ENCODE data around the gene ZNF217.
"Not testable (repeated sequence)": the region's sequence is repeated elsewhere in the genome, so short reads cannot be mapped to it uniquely, and the experiment has no call there.

ZNF217 gene

DNA sequence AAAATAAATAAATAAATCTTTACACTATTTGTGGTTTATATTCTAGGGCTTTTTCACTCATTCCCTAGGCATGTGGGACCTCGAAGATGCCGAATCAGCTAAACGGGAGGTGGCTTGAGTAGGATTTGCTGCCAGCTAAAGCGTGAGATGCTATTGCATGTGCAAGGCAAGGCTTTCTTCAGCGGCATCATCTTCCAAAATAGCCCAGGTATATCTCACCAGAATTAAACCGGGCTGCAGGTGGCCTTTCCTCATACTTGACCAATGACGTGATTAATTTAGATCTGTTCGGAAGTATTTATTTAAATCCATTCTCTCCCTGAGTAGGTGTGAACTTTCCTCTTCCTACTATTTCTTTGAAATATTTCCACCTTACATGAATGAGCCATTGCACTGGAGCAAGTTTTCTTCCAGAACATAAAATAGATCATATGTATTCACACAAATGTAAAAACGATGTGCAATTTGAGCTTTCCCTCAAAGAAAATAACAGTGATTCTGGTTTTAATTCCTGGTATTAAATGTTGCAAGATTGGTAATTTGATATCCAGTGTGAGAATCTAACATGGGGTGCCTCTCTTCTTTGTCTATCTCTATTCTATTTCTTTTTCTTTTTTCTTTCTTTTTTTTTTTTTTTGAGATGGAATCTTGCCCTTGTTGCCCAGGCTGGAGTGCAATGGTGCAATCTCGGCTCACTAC lies 24.3 kb upstream of the ZNF217 start:
- TF ChIP-seq, protein P1, sequence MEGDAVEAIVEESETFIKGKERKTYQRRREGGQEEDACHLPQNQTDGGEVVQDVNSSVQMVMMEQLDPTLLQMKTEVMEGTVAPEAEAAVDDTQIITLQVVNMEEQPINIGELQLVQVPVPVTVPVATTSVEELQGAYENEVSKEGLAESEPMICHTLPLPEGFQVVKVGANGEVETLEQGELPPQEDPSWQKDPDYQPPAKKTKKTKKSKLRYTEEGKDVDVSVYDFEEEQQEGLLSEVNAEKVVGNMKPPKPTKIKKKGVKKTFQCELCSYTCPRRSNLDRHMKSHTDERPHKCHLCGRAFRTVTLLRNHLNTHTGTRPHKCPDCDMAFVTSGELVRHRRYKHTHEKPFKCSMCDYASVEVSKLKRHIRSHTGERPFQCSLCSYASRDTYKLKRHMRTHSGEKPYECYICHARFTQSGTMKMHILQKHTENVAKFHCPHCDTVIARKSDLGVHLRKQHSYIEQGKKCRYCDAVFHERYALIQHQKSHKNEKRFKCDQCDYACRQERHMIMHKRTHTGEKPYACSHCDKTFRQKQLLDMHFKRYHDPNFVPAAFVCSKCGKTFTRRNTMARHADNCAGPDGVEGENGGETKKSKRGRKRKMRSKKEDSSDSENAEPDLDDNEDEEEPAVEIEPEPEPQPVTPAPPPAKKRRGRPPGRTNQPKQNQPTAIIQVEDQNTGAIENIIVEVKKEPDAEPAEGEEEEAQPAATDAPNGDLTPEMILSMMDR (IDR thresholded peaks at IDR 0.05; ENCODE audit: insufficient read depth, missing control alignments): no peak
- no peak for FAIRE-seq

DNA sequence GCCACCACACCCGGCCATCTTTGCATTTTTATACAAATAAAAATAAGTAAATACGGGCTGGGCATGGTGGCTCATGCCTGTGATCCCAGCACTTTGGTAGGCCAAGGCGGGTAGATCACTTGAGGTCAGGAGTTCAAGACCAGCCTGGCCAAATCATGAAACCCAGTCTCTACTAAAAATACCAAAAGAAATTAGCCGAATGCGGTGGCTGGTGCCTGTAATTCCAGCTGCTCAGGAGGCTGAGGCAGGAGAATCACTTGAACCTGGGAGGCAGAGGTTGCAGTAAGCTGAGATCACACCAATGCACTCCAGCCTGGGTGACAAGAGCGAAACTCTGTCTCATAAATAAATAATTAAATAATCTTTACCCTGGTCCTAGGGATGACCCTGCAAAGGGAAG lies 22.9 kb upstream of the ZNF217 start:
- not testable (repeated sequence) for DNase-seq (ENCODE audit: insufficient read length, low spot score); FAIRE-seq

More for the DNA sequence above, 24.3 kb upstream of the ZNF217 start:
- no peak for DNase-seq (ENCODE audit: insufficient read length, low spot score)

DNA sequence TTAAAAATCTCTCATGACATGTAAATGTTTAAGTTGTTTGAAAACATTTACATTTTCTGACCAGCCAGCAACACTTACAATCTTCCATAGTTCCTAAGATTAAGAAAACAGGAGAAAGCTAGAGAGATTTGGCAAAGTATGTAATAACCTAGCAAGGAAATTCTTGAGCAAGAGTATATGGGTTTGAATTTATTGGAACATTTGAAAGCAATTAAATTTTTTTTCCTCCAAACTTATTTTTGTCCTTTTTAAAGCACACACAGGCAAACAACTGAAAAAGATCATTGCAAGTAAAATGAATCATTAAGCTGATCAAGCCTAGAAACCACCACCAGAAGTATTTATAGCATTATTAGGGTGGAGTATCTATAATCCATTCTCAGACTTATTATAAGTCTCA lies 20.1 kb upstream of the ZNF217 start:
- FAIRE-seq: no peak
- DNase-seq (ENCODE audit: insufficient read length, low spot score): no peak
- TF ChIP-seq, protein P1 (IDR thresholded peaks at IDR 0.05; ENCODE audit: insufficient read depth, missing control alignments): no peak

DNA sequence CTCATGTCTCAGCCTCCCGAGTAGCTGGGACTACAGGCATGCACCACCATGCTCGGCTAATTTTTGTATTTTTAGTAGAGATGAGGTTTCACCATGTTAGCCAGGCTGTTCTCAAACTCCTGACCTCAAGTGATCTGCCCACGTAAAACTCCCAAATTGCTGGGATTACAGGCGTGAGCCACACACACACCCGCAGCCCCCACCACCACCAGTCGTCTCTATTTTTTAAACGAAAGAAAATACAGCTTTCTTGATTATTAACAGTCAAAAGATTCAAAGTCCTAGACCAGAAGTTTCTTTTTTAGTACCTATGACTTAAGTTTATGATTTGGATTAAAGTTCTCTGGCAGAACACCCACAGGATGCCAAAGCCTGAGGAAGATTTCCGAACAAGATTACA lies 18.6 kb upstream of the ZNF217 start:
- FAIRE-seq; DNase-seq (ENCODE audit: insufficient read length, low spot score): not testable (repeated sequence)

GRCh38 chr20:53611449-53611894 lies 17.8 kb upstream of the ZNF217 start:
- no peak for DNase-seq (ENCODE audit: insufficient read length, low spot score)
- FAIRE-seq: no peak
- TF ChIP-seq, protein P1 (IDR thresholded peaks at IDR 0.05; ENCODE audit: insufficient read depth, missing control alignments): no peak

- TF ChIP-seq, protein P1 (IDR thresholded peaks at IDR 0.05; ENCODE audit: insufficient read depth, missing control alignments): no peak
- no peak for DNase-seq (ENCODE audit: insufficient read length, low spot score)
These were observed 16.1 kb upstream of the ZNF217 start for GRCh38 chr20:53609491-53610445.

GRCh38 chr20:53608456-53609452 lies 15.1 kb upstream of the ZNF217 start:
- DNase-seq (ENCODE audit: insufficient read length, low spot score): no peak
- TF ChIP-seq, protein P1 (IDR thresholded peaks at IDR 0.05; ENCODE audit: insufficient read depth, missing control alignments): no peak
- no peak for FAIRE-seq

More at GRCh38 chr20:53609491-53610445, 16.1 kb upstream of the ZNF217 start:
- FAIRE-seq: no peak

Data from D721Med (cell line).